HepG2 (cell line): Measurements from ENCODE around the gene RASAL1. TPM values are rescaled to one million over a fixed set of nuclear protein-coding genes. Genes with fewer than 3 reads are reported as not detected.
A peak's percentile ranks its signal among the peaks of the same experiment; 100 is the strongest.

Experiments
- ELF1 ChIP-seq: sonication (generic); formaldehyde crosslinking; IDR thresholded peaks from 2 replicates; pipeline ENCODE4 v1.4.0; 2020; ENCODE audit warnings: missing genetic modification reagents
- FOSL2 ChIP-seq: sonication (generic); formaldehyde crosslinking; IDR thresholded peaks from 2 replicates; pipeline ENCODE4 v1.4.0; 2020; ENCODE audit warnings: missing genetic modification reagents
- GTF2F1 ChIP-seq: fragments of 150-350 bp; IDR thresholded peaks from 2 replicates; pipeline ENCODE4 v1.6.1; 2014; ENCODE audit warnings: low read length
- KMT2B ChIP-seq: IDR thresholded peaks from 2 replicates; pipeline ENCODE4 v1.6.1; 2016; ENCODE audit warnings: missing genetic modification reagents, missing compliant biosample characterization
- PHF21A ChIP-seq: sonication (generic); formaldehyde crosslinking; IDR thresholded peaks from 2 replicates; pipeline ENCODE4 v1.5.0; 2020; ENCODE audit warnings: mild to moderate bottlenecking, missing genetic modification reagents
- SATB2 ChIP-seq: sonication (generic); formaldehyde crosslinking; IDR thresholded peaks from 2 replicates; pipeline ENCODE4 v1.5.0; 2020; ENCODE audit warnings: missing genetic modification reagents
- SOX6 ChIP-seq, 2 experiments: fragments of 450-650 bp in 1 of 2; sonication (generic) in 1 of 2; formaldehyde crosslinking in 1 of 2; IDR thresholded peaks; 2 replicates each; pipeline versions ENCODE4 v1.4.0 to v1.6.1; 2017 to 2020; ENCODE audit warnings: antibody characterized with exemption in 1 of 2, mild to moderate bottlenecking in 1 of 2, missing genetic modification reagents in 1 of 2
- SP5 ChIP-seq: IDR thresholded peaks from 2 replicates; pipeline ENCODE4 v1.6.1; 2016; ENCODE audit warnings: low read depth, borderline replicate concordance
- TSC22D2 ChIP-seq: sonication (generic); formaldehyde crosslinking; IDR thresholded peaks from 2 replicates; pipeline ENCODE4 v1.5.1; 2020; ENCODE audit warnings: missing genetic modification reagents, mild to moderate bottlenecking, borderline replicate concordance
- ZNF33B ChIP-seq: sonication (generic); formaldehyde crosslinking; IDR thresholded peaks from 2 replicates; pipeline ENCODE4 v1.5.1; 2020; ENCODE audit warnings: mild to moderate bottlenecking, missing genetic modification reagents
- ZNF367 ChIP-seq: sonication (generic); formaldehyde crosslinking; IDR thresholded peaks from 2 replicates; pipeline ENCODE4 v1.4.0; 2020; ENCODE audit warnings: missing genetic modification reagents, borderline replicate concordance
- ZNF781 ChIP-seq: sonication (generic); formaldehyde crosslinking; IDR thresholded peaks from 2 replicates; pipeline ENCODE4 v1.5.1; 2020; ENCODE audit warnings: borderline replicate concordance, mild to moderate bottlenecking, missing genetic modification reagents; ENCODE audit errors: not compliant biosample characterization
- polyA plus RNA-seq, 8 experiments: library from polyadenylated mRNA; depleted of rRNA in 3 of 8; stranded (reverse) in 7 of 8; unstranded in 1 of 8; fragments of >200 nt; fragmentation: Illumina TruSeq in 4 of 8; extraction: Trizol in 4 of 8; gene quantifications; 2 replicates each; pipeline versions ENCODE4 v1.2.1 to v1.2.3, GENCODE V29; 2011 to 2016; ENCODE audit warnings: low read depth in 4 of 8, missing spikeins in 1 of 8, mixed read lengths in 1 of 8; ENCODE audit not compliant: insufficient read depth in 1 of 8
- total RNA-seq, 5 experiments: library from RNA; depleted of rRNA; stranded (reverse); fragments of >200 nt; fragmentation: Illumina TruSeq; extraction: Trizol; gene quantifications; 2 replicates each; pipeline ENCODE4 v1.2.3, GENCODE V29; 2016; ENCODE audit warnings: low read depth in 1 of 5
- TF ChIP-seq, protein P1 (sequence below): sonication (generic); formaldehyde crosslinking; IDR thresholded peaks from 2 replicates; pipeline ENCODE4 v1.8.1; 2023; ENCODE audit warnings: mild to moderate bottlenecking, missing genetic modification reagents
- TF ChIP-seq, protein P2 (sequence below): sonication (generic); formaldehyde crosslinking; IDR thresholded peaks from 2 replicates; pipeline ENCODE4 v1.5.0; 2020; ENCODE audit warnings: mild to moderate bottlenecking, missing genetic modification reagents, borderline replicate concordance
- TF ChIP-seq, protein P3 (sequence below): sonication (generic); formaldehyde crosslinking; IDR thresholded peaks from 2 replicates; pipeline ENCODE4 v1.5.1; 2020; ENCODE audit warnings: missing genetic modification reagents, mild to moderate bottlenecking, borderline replicate concordance
- TF ChIP-seq, protein P4 (sequence below): sonication (generic); formaldehyde crosslinking; IDR thresholded peaks from 2 replicates; pipeline ENCODE4 v1.4.0; 2020; ENCODE audit warnings: missing genetic modification reagents, borderline replicate concordance
- TF ChIP-seq, protein P5 (sequence below): sonication (generic); formaldehyde crosslinking; IDR thresholded peaks from 2 replicates; pipeline ENCODE4 v1.4.0; 2020; ENCODE audit warnings: missing genetic modification reagents

Gene RASAL1
- total and polyA plus RNA-seq, 2 of the 13 experiments (the other 11 are each of a cell fraction or from before 2014, with no cell fraction given), result not detected

DNA sequence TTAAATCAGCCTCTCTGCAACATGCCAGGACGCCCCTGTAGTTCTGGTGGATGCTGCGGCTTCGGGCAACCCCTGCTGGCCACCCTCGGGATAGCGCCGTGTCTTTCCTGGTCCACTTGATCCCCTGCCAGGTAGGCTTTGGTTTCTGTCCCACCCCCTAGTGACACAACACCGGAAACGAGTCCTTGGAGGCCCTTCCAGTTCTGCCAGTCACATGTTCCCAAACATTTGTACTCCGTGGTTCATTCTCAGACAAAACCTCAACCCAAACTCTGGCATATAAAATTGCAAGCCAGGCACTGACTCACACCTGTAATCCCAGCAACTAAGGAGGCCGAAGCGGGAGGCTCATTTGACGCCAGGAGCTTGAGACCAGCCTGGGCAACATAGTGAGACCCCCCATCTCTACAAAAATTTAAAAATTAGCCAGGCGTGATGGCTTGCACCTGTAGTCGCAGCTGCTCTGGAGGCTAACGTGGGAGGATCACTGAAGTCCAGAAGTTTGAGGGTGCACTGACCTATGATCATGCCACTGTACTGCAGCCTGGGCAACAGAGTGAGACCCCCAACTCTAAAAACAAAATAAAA lies 37.0 kb downstream of the RASAL1 start (continued):
- TF ChIP-seq, protein P1, sequence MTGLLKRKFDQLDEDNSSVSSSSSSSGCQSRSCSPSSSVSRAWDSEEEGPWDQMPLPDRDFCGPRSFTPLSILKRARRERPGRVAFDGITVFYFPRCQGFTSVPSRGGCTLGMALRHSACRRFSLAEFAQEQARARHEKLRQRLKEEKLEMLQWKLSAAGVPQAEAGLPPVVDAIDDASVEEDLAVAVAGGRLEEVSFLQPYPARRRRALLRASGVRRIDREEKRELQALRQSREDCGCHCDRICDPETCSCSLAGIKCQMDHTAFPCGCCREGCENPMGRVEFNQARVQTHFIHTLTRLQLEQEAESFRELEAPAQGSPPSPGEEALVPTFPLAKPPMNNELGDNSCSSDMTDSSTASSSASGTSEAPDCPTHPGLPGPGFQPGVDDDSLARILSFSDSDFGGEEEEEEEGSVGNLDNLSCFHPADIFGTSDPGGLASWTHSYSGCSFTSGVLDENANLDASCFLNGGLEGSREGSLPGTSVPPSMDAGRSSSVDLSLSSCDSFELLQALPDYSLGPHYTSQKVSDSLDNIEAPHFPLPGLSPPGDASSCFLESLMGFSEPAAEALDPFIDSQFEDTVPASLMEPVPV, result no peak
- TF ChIP-seq FOSL2 (CRISPR knock-in tag) (peak; percentile 48), ZNF33B (CRISPR knock-in tag) (no peak), SATB2 (CRISPR knock-in tag) (no peak), TSC22D2 (CRISPR knock-in tag) (no peak), ELF1 (CRISPR knock-in tag) (peak; percentile 75), ZNF367 (no peak), PHF21A (CRISPR knock-in tag) (0 out of 2 replicates have a peak, but pooled peaks have one; percentile 14), SP5 (CRISPR knock-in tag) (peak; percentile 81), GTF2F1 (no peak), SOX6 (IDR thresholded peaks at IDR 0.05) (no peak), SOX6 (CRISPR knock-in tag; IDR thresholded peaks at IDR 0.05) (0 out of 2 replicates have a peak, but pooled peaks have one; percentile 33), ZNF781 (CRISPR knock-in tag) (peak; percentile 41), KMT2B (CRISPR knock-in tag) (no peak)
- TF ChIP-seq, protein P2, sequence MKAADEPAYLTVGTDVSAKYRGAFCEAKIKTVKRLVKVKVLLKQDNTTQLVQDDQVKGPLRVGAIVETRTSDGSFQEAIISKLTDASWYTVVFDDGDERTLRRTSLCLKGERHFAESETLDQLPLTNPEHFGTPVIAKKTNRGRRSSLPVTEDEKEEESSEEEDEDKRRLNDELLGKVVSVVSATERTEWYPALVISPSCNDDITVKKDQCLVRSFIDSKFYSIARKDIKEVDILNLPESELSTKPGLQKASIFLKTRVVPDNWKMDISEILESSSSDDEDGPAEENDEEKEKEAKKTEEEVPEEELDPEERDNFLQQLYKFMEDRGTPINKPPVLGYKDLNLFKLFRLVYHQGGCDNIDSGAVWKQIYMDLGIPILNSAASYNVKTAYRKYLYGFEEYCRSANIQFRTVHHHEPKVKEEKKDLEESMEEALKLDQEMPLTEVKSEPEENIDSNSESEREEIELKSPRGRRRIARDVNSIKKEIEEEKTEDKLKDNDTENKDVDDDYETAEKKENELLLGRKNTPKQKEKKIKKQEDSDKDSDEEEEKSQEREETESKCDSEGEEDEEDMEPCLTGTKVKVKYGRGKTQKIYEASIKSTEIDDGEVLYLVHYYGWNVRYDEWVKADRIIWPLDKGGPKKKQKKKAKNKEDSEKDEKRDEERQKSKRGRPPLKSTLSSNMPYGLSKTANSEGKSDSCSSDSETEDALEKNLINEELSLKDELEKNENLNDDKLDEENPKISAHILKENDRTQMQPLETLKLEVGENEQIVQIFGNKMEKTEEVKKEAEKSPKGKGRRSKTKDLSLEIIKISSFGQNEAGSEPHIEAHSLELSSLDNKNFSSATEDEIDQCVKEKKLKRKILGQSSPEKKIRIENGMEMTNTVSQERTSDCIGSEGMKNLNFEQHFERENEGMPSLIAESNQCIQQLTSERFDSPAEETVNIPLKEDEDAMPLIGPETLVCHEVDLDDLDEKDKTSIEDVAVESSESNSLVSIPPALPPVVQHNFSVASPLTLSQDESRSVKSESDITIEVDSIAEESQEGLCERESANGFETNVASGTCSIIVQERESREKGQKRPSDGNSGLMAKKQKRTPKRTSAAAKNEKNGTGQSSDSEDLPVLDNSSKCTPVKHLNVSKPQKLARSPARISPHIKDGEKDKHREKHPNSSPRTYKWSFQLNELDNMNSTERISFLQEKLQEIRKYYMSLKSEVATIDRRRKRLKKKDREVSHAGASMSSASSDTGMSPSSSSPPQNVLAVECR, result peak; percentile 31; the same call in 1 of the 2 replicates
- TF ChIP-seq, protein P3, sequence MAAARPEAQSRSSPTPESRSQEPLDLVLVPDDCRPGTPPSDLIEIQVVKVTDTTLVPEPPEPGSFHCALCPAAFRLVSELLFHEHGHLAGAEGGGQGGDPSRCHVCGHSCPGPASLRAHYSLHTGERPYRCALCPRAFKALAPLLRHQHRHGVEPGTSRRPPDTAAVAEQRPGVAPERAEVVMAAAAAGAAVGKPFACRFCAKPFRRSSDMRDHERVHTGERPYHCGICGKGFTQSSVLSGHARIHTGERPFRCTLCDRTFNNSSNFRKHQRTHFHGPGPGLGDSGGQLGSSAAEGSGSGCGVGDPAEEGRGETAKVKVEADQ, result no peak
- TF ChIP-seq, protein P4, sequence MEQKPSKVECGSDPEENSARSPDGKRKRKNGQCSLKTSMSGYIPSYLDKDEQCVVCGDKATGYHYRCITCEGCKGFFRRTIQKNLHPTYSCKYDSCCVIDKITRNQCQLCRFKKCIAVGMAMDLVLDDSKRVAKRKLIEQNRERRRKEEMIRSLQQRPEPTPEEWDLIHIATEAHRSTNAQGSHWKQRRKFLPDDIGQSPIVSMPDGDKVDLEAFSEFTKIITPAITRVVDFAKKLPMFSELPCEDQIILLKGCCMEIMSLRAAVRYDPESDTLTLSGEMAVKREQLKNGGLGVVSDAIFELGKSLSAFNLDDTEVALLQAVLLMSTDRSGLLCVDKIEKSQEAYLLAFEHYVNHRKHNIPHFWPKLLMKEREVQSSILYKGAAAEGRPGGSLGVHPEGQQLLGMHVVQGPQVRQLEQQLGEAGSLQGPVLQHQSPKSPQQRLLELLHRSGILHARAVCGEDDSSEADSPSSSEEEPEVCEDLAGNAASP (CRISPR knock-in tag), result peak; percentile 50; the same call in 1 of the 2 replicates
- TF ChIP-seq, protein P5, sequence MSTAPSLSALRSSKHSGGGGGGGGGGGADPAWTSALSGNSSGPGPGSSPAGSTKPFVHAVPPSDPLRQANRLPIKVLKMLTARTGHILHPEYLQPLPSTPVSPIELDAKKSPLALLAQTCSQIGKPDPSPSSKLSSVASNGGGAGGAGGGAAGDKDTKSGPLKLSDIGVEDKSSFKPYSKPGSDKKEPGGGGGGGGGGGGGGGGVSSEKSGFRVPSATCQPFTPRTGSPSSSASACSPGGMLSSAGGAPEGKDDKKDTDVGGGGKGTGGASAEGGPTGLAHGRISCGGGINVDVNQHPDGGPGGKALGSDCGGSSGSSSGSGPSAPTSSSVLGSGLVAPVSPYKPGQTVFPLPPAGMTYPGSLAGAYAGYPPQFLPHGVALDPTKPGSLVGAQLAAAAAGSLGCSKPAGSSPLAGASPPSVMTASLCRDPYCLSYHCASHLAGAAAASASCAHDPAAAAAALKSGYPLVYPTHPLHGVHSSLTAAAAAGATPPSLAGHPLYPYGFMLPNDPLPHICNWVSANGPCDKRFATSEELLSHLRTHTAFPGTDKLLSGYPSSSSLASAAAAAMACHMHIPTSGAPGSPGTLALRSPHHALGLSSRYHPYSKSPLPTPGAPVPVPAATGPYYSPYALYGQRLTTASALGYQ (CRISPR knock-in tag), result no peak
